ENCODE measurements around the gene ARID1B. TPM values are rescaled to one million over a fixed set of nuclear protein-coding genes. Genes with fewer than 3 reads are reported as not detected.
A peak's percentile ranks its signal among the peaks of the same experiment; 100 is the strongest.

The ARID1B gene
- total RNA-seq, 1 donor from 2014 or later = 59.3 TPM

DNA sequence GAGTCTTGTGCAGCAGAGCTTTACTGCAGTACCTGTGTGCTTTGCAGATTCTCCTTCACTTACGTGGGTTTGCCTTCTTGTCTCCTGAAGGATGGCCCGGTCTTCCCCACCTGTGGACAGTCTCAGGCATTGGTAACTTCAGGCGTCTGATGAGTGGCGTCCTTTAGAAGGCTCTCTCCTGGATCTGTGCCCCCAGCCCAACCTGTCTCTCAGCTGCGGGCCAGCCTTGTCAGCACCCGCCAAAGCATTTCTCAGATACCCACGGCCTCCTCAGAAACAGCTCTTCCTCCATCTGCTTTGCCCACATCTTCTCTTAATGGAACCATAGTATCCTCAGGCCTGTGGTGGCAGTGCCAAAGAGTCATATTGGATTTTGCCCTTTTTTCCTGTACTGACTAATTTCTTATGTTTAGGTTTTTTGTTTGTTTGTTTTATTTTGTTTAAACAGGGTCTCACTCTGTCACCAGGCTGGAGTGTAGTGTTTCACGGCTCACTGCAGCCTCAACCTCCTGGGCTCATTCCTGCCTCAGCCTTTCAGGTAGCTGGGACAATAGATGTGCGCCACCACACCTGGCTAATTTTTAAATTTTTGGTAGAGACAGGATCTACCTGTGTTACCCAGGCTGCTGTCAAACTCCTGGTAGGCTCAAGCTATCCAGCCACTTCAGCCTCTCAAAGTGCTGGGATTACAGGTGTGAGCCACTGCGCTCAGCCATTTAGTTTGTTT lies 96.6 kb downstream of the ARID1B start:
- Mint-ChIP-seq H3K27me3 (ENCODE audit: low read depth) (no peaks in the 10 kb centered on the region), H3K9me3 (ENCODE audit: low read depth) (no peaks in the 10 kb centered on the region), H3K4me3 (ENCODE audit: unreplicated experiment) (no peak overlapping the region), H3K27ac (ENCODE audit: unreplicated experiment) (no peak overlapping the region), H3K4me1 (ENCODE audit: low read depth) (peaks cover 36% of the 10 kb centered on the region), H3K36me3 (ENCODE audit: low read depth) (peaks cover 3% of the 10 kb centered on the region)
- DNase-seq (ENCODE audit: low spot score) = no peak
- TF ChIP-seq, protein P1, sequence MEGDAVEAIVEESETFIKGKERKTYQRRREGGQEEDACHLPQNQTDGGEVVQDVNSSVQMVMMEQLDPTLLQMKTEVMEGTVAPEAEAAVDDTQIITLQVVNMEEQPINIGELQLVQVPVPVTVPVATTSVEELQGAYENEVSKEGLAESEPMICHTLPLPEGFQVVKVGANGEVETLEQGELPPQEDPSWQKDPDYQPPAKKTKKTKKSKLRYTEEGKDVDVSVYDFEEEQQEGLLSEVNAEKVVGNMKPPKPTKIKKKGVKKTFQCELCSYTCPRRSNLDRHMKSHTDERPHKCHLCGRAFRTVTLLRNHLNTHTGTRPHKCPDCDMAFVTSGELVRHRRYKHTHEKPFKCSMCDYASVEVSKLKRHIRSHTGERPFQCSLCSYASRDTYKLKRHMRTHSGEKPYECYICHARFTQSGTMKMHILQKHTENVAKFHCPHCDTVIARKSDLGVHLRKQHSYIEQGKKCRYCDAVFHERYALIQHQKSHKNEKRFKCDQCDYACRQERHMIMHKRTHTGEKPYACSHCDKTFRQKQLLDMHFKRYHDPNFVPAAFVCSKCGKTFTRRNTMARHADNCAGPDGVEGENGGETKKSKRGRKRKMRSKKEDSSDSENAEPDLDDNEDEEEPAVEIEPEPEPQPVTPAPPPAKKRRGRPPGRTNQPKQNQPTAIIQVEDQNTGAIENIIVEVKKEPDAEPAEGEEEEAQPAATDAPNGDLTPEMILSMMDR (IDR thresholded peaks at IDR 0.05) = no peak

GRCh38 chr6:156875062-156875461 lies 97.9 kb downstream of the ARID1B start:
- Mint-ChIP-seq H3K27me3 (ENCODE audit: low read depth) (no peaks in the 10 kb centered on the region), H3K9me3 (ENCODE audit: low read depth) (no peaks in the 10 kb centered on the region), H3K4me3 (ENCODE audit: unreplicated experiment) (no peak overlapping the region), H3K4me1 (ENCODE audit: low read depth) (peaks cover 41% of the 10 kb centered on the region), H3K36me3 (ENCODE audit: low read depth) (peaks cover 3% of the 10 kb centered on the region), H3K27ac (ENCODE audit: unreplicated experiment) (no peak overlapping the region)
- TF ChIP-seq, protein P1 (IDR thresholded peaks at IDR 0.05) = no peak
- DNase-seq (ENCODE audit: low spot score) = no peak

- Mint-ChIP-seq H3K27ac (ENCODE audit: unreplicated experiment) (no peak overlapping the region), H3K9me3 (ENCODE audit: low read depth) (no peaks in the 10 kb centered on the region), H3K4me1 (ENCODE audit: low read depth) (peaks cover 33% of the 10 kb centered on the region), H3K4me3 (ENCODE audit: unreplicated experiment) (no peak overlapping the region), H3K27me3 (ENCODE audit: low read depth) (no peaks in the 10 kb centered on the region), H3K36me3 (ENCODE audit: low read depth) (peaks cover 3% of the 10 kb centered on the region)
- DNase-seq (ENCODE audit: low spot score) = no peak
- TF ChIP-seq, protein P1 (IDR thresholded peaks at IDR 0.05) = peak; percentile 59
Observed at GRCh38 chr6:156876302-156876701, 99.1 kb downstream of the ARID1B start.

GRCh38 chr6:156877126-156877863 lies 100.1 kb downstream of the ARID1B start:
- H3K27me3 Mint-ChIP-seq (ENCODE audit: low read depth) = no peaks in the 10 kb centered on the region
- DNase-seq (ENCODE audit: low spot score) = no peak
- H3K4me1 Mint-ChIP-seq (ENCODE audit: low read depth) = peaks cover 36% of the 10 kb centered on the region
- no peaks in the 10 kb centered on the region for H3K9me3 Mint-ChIP-seq (ENCODE audit: low read depth)
- H3K4me3 Mint-ChIP-seq (ENCODE audit: unreplicated experiment) = no peak overlapping the region
- H3K36me3 Mint-ChIP-seq (ENCODE audit: low read depth) = peaks cover 3% of the 10 kb centered on the region
- H3K27ac Mint-ChIP-seq (ENCODE audit: unreplicated experiment) = no peak overlapping the region
- TF ChIP-seq, protein P1 (IDR thresholded peaks at IDR 0.05) = no peak

GRCh38 chr6:156878681-156879080 lies 101.5 kb downstream of the ARID1B start:
- H3K9me3 Mint-ChIP-seq (ENCODE audit: low read depth) = no peaks in the 10 kb centered on the region
- TF ChIP-seq, protein P1 (IDR thresholded peaks at IDR 0.05) = no peak
- H3K4me3 Mint-ChIP-seq (ENCODE audit: unreplicated experiment) = no peak overlapping the region
- no peak for DNase-seq (ENCODE audit: low spot score)
- H3K36me3 Mint-ChIP-seq (ENCODE audit: low read depth) = no peaks in the 10 kb centered on the region
- no peak overlapping the region for H3K27ac Mint-ChIP-seq (ENCODE audit: unreplicated experiment)
- H3K4me1 Mint-ChIP-seq (ENCODE audit: low read depth) = peaks cover 41% of the 10 kb centered on the region
- H3K27me3 Mint-ChIP-seq (ENCODE audit: low read depth) = no peaks in the 10 kb centered on the region

Data from chondrocyte (in vitro differentiated cells).